Hematopoietic multipotent progenitor cell treated with erythropoietin and hydrocortisone succinate and interleukin-3 and kit ligand, for 6 days (in vitro differentiated cells): ENCODE data around the gene NAA40.

Experiments
- DNase-seq: peaks from one replicate; pipeline ENCODE4 v3.0.0-alpha.2; 2015

Gene NAA40

DNA sequence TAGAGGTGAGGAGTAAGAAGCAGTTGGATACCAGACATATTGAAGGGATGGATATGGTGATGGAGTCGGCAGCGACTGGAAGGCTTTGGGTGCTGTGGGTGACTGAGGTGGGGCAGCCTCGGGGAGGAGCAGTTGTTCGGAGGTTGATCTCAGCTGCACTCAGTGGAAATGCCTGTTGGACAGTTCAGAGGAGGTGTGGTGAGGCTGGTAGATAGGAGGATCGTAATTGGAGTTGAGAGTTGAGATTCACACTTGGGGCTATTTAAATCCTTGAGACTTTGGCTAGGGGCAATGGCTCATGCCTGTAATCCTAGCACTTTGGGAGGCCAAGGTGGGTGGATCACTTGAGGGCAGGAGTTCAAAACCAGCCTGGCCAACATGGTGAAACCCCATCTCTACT, 54.3 kb downstream of the NAA40 start:
- DNase-seq, result no peak

GRCh38 chr11:63993993-63994392, 55.2 kb downstream of the NAA40 start:
- no peak for DNase-seq

GRCh38 chr11:63996512-63996911, 57.7 kb downstream of the NAA40 start:
- no peak for DNase-seq

DNA sequence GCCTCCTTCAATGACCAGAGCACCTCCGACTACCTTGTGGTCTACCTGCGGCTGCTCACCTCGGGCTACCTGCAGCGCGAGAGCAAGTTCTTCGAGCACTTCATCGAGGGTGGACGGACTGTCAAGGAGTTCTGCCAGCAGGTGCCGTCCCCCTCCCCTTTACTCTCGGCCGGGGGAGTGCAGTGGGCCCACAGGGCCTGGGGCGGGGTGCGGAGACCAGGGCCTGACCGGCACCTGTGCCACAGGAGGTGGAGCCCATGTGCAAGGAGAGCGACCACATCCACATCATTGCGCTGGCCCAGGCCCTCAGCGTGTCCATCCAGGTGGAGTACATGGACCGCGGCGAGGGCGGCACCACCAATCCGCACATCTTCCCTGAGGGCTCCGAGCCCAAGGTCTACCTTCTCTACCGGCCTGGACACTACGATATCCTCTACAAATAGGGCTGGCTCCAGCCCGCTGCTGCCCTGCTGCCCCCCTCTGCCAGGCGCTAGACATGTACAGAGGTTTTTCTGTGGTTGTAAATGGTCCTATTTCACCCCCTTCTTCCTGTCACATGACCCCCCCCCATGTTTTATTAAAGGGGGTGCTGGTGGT, 58.4 kb downstream of the NAA40 start:
- DNase-seq, result no peak

GRCh38 chr11:63997801-63998337, 59.1 kb downstream of the NAA40 start:
- no peak for DNase-seq

DNA sequence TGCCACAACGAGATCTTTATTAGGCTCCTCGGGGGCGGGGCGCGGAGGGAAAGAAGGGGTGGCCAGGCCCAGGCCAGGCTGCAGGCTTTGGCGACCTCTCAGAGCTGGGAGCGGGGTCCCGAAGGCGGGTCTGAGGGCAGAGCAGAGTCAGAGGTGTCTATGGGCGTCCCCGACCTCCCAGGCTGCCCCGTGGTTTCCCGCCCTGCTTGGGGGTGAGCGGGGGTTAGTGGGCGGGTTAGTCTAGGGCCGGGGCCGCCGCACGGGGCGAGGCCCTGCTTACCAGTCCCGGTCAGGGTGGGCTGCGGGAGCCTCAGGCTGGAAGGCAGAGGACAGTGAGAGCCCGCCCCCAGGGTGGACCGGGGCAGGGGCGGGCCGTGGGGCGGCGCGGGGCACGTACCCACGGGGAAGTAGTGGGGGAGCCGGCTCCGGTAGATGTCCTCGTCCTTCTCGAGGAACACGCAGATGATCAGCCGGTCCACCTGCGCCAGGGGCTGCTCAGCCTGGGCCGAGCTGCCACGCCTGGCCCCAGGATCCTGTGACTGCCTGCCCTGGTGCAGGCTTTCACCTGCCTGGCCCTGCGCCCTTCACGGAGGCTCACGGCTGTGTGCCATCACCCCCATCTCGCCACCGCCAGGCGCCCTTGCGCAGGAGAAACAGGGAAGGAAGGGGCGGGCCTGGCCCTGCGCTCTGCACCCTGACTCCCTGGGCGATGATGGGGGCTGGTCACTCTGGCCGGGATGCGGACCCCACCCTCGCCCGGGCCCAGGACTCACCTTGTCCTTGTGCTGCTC, 60.0 kb downstream of the NAA40 start:
- peak; percentile 37 for DNase-seq

DNA sequence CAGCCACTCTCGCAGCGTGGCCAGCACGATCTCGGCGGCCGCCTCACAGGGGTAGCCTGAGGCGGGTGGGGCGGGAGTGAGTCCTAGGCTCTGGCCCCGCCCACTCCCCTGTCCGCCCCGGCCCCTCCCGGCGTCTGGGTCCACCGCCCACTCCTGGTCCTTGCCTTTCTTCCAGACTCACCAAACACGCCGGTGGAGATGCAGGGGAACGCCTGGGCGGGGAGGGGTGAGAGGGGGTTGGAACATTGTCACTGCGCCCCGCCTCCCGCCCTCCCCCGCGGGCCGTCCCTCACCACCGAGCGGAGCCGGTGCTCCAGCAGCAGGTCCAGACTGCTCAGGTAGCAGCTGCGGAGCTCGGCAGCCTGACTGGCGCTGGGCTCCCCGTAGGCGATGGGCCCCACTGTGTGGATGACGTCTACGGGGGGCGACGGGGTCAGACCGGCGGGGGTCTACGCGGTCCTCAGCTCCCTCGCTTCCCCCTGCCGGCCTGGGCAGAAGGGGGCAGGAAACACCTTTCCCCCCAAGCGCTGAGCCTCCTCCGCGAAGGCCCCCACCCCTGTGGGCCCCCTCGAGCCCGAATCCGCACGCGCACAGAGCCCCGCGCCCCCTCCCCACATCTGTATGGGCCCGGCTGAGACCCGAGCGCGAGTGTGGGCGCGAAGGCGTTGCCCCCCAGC, 60.7 kb downstream of the NAA40 start:
- DNase-seq, result peak; percentile 82

- peak; percentile 87 for DNase-seq
These were observed 61.4 kb downstream of the NAA40 start for GRCh38 chr11:64000026-64000739.

GRCh38 chr11:64000740-64001483, 62.1 kb downstream of the NAA40 start:
- DNase-seq, result no peak

DNA sequence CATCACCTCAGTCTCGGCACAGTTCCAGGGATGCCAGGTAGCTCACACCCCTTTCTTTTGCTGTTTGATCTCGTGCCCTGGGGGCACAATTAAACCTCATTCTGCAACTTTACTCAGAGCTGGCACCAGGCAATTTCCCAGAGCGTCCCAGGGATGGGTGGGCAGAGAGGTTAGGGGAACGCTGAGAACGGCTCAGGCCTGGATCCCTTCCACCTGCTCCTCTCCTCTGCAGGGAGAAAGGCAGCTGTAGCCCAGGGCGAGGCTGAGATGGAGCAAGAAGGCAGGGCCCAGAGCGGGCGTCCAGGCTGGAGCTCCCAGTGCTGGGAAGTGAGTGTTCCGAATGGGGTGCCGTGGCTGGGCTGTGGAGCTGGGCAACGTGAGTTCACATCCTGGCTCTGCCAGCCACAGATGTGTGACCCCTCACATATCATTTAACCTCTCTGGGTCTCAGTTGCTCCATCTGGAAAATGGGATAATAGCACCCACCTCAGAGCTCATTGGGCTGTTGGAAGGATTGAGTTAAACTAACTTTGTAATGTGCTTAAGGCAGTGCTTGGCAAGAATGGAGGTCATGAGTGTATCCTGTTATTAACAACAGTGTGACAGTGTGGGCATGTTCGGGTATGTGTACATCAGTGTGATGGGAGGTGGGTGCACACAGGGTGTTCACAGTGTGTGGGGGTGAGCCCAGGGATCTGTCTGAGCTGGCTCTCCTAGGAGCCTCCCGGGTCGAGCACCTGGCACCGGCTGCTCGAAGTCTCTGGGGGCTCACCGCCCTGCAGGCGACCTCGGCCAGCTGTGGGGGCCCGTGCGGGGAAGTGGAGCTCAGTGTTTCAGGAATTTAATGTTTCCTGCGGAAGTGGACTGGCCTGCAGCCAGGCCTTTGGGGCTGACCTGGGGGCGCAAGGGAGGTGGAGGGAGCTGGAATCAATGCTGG, 63.0 kb downstream of the NAA40 start:
- no peak for DNase-seq

DNA sequence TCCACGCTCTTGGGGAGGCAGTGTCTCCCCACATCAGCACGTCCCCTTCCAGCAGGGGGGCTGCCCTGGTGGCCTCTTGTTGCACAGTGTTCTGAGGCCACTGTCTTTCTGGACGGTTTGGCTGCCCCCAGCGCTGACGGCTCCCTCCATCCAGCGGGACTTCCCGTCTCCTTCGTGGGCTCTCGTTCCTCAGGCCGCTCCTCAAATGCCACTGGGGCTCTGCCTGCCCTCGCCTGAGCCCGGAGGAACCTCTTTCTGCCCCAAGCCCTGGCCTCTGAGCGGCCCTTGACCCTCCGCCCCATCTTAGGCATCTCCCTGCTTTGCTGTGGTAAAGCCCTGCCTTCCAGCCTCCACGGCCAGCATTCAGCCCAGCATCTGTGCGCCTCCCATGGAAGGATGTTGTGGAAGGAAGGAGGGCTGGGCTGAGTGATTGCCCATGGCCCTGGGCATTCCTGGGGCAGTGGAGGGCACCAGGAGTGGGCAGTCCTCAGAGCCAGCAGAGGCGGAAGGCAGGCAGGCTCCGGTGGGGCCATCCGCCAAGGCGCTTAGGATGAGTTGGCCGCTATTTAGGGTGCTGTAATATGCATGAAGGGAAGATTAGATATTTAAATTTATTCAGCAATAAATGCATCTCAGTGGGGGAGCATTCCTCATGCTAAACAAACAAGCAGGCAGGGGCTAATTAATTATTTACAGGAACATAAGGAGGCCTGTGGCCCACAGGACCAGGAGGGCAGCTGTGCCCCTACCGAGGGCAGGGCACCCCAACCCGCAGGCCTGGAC, 65.2 kb downstream of the NAA40 start:
- DNase-seq, result no peak

GRCh38 chr11:64004590-64004984, 65.8 kb downstream of the NAA40 start:
- DNase-seq, result no peak

GRCh38 chr11:64005691-64006090, 66.9 kb downstream of the NAA40 start:
- no peak for DNase-seq

DNA sequence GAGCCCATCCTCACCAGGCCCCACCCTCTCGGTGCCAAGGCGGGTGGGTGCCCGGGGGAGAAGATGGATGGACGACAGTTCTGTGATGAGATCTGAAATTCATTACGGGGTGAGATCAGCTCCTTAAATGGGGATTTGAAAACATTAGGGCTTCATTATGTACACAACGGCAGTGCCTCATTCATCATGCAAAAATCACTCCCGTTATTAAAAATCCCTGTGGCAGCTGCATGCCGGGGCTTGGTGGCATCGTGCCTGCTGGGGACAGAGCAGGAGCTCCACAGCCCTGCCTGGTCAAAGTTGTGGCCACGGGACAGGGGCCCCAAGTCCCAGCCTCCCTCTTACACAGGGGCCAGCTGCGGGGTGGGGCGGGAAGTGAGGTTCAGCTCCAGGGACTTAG, 67.6 kb downstream of the NAA40 start:
- DNase-seq, result no peak
